Activated naive CD4-positive, alpha-beta T cell (primary cell): ENCODE data around the gene OR52N1.

ENCODE experiments used
- DNase-seq, 4 experiments: peaks; one replicate each; lab custom pipeline; 2025; lab: John Stamatoyannopoulos, UW

Gene OR52N1

DNA sequence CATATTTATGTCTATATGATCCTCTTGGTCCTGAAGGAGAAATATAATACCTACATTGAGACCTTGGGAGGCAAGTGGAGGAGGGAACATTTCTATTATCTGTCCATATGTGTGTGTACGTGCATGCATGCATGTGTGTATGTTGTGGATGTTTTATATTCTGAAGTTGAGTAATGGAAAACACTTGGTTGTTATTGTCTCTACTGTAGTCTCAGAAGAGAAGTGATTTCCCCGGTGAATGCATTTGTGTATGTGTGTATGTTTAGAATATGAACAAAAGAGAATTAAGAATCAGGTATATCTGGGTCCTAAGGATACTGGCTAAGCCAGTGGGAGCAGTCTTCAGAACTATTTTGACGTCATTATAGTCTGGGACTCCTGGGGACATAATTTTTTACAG is at the start of gene OR52N1:
Gene OR52N1 (minus strand): TSS at position 101 of the 400 bp plus-strand sequence. CDS start 2,449 bp downstream, outside the sequence.
- DNase-seq, result no peak

DNA sequence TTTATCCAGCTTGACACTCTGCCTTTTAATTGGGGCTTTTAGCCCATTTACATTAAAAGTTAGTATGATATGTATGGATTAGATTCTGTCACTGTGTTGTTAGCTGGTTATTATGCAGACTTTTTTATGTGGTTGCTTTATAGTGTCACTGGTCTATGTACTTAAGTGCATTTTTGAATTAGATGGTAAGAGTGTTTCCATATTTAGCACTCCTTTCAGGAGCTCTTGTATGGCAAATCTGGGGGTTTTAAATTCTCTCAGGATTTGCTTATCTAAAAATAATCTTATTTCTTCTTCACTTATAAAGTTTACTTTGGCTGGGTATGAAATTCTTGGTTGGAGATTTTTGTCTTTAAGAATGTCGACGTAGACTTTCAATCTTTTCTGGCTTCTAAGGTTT is 46.6 kb upstream of the OR52N1 start:
- DNase-seq, result no peak

DNA sequence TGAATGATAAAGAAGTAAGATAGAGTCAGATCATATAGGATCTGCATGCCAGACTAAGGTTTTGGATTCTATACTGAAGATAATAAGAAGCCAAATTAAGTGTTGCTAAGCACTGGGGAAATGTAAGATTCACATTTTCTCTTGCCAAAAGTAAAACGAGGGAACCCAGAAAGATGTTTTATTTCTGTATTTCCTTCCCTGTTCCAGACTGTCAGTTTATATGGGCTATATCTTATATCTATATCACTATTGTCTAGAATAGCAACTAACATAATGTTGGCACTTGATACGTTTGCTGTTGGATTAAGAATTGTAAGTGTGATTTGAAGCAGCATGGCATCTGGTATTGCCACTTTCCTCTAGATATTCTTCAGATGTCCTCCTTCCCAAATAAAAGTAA is 42.4 kb upstream of the OR52N1 start:
- DNase-seq, result no peak

DNA sequence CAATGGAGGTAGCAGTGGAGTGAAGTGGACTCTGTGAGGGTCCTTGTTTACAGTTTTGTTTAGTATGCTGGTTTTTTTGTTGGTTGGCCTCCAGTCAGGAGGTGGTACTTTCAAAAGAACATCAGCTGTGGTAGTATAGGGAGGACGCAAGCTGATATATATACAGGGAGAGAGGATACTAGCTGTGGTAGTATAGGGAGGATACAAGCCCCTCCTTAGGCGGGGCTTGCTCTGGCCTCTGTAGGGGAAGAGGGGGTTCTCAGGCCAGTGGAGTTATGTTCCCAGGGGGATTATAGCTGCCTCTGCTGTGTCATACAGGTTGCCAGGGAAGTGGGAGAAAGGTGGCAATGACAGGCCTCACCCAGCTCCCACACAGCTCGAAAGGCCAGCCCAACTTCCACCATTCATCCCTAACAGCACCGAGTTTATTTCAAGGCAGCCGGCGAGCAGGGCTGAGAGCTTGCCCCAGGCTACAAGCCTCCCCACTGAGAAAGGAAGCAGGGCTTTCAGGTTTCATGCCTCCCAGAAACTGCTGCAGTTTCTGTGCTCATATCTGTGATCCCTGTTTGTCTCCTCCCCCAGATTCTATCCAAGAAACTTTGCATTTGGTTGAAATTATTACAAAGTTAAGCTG is 40.2 kb upstream of the OR52N1 start:
- no peak for DNase-seq

DNA sequence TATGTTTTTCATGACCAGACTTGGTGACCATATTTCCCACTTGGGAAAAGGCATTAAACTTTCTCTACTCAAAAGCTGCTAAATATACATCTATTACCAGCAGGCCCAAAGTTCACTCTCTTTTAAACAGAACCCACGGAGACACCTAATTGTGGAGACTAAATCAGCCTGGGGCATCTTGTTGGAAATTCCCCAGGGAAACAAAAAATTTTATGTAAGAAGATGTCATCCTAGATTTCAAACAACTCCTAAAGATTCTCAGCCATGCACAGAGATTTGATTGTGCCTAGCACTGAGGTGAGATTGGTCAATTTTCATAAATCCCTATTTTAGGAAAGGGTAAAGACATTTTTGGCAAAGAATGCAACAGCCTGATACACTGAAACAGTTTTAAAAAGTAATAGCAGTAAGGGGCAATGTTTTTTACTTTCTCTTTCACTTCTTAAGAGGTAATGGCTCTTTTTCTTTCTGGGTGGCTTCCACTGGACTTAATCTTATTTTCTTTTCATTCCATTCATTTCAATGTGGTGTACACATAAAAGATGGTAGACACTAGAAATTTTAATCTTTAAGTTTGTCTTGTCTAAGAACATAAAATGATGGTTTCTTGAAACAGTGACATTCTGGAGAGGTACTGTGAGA is 27.3 kb upstream of the OR52N1 start:
- no peak for DNase-seq

GRCh38 chr11:5815534-5815933 is 24.5 kb upstream of the OR52N1 start:
- DNase-seq, result no peak

DNA sequence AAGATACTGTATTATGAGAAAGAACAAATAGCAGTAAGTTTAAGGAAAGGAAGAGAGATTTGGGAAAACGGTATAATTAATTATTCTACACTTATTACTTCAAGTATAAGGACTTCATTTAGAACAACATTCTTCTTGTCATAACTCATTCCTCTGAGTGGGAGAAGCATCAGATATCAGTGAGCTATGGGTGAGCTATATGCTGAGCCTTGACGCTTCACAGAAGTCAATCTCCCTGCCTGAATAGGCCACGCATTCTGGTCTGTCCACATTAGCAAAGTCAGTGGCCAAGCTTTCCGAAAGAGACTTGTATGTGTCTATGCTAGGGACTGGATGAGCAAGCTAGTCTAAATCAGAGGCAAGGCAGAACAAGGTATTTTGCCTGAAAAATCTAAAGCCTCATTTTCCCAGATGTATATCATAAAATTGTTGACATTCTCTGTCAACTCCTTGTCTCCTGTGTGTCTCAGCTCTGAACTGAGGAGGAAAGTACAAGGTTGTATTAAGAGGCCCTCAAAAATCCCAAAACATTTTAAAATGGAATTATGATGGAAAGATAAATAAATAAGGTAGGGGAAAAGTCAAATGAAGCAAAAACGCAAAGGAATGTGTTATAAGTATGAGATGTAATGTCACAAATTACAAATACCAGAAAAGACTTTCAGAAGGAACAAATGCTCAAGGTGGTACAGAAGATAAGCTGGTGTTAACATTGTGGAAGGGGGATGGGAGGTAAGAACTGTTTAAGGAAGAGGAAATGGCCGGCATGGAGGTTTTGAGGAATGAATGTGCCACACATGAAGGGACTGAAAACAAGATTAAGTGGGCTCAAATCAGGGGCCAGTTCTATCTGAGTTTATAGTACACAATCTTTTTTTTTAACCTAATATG is 19.1 kb upstream of the OR52N1 start:
- no peak for DNase-seq

- no peak for DNase-seq
Measured at GRCh38 chr11:5809122-5809519, 18.1 kb upstream of the OR52N1 start.

DNA sequence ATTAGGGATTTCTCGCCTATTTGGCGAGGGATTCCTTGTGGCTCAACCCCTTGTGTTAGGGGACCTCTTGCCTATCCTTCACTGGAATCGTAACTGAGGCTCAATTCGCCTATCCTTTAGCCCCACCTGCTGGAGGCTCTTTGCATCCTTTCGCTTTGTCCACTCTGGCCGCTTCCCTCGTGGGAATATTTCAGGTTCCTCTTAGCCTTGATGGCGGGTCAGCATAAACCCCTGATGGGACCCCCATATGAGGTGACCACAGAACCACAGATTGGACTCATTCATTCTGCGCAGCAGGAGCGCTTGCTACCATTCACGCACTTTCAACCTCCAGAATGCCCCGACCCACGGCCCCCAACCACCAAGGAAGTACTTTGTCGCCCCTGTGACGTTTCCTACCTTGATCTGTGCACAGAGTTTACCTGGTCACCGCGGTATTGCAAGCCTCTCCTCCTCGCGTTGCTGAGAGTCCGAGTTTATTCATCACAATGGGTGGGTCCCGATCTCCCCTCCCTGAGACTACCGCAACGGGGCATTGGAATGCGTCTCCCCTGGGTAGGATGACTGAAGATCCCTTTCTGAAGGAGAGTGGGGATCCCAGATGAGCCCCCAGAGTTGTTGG is 17.5 kb upstream of the OR52N1 start, which contains the start of gene OR52N2:
Gene OR52N2 (plus strand): TSS at position 425 of the 622 bp plus-strand sequence. CDS start 11,412 bp downstream, outside the sequence.
- DNase-seq, result peak; percentile 9 to 50 (median 22)

- no peak for DNase-seq
Measured at GRCh38 chr11:5807580-5807979, 16.5 kb upstream of the OR52N1 start.

DNA sequence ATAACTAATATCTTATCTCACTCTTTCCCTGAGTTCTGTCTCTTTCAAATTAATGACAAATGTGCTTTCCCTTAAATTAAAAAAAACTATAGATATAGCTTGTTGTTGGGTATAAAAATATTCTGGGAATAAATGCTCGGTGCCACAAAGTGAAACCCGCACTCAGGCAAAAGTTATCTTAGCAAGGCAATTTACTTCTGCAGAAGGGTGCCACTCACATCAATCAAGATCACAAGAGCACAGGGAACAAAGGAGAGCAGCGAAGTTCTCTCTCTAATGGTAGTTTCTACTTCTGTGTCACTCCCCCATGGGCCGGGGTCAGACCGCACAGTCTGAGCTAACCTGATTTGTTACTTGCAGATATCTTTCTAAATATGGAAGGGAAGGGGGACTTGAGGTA is 12.9 kb upstream of the OR52N1 start:
- DNase-seq, result no peak

DNA sequence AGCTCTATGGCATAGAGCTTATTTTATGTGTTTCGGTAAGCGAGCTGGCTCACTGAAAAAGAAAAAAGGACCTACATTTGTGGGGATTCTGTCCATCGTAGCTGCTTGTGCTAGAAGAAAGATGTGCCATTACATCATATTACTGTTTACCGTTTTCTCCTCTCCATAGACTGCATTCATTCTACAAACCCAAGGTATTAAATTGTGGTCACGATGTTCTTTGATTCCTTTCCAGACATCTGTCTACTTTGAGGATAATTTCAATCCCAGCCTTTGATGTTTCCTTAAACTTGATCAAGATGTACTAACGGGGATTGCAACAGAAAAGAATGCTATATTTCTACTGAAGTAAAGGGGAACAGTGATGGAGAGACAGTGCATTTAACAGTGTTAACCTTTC is 5.5 kb upstream of the OR52N1 start:
- DNase-seq, result no peak

GRCh38 chr11:5783255-5783654 is 7.8 kb downstream of the OR52N1 start, which contains the start of gene OR52N5:
Gene OR52N5, minus strand, starts transcription at chr11:5783355. Its CDS starts 4,721 bp downstream, at chr11:5778634.
- DNase-seq, result no peak

- DNase-seq, result no peak
Measured at GRCh38 chr11:5767056-5767455, 24.0 kb downstream of the OR52N1 start.

- DNase-seq, result no peak
Measured at GRCh38 chr11:5753943-5754342, 37.1 kb downstream of the OR52N1 start, which contains the start of gene OR52N4. Gene OR52N4, plus strand, starts transcription at chr11:5754243. Its CDS starts 498 bp downstream, at chr11:5754741.

DNA sequence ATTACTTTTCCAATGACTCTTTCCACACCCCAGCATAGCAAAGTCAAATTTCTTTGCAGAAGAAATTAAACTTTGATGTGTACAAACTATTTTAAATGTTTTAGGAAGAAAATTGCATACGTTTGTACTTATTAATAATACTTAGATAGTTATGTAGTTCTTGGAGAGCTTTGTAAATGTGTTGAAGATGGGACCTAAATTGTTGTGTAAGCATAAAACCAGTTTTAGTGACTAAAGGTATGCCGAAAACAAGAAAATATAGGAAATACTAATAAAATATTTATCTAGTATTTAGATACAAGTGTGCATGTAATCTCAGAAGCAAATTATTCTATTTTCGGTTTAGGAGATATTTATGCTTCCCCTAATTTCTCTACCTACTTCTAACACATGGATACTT is 41.2 kb downstream of the OR52N1 start:
- DNase-seq, result no peak

- no peak for DNase-seq
Measured at GRCh38 chr11:5746614-5747013, 44.5 kb downstream of the OR52N1 start.

- DNase-seq, result no peak
Measured at GRCh38 chr11:5738431-5738830, 52.6 kb downstream of the OR52N1 start.

DNA sequence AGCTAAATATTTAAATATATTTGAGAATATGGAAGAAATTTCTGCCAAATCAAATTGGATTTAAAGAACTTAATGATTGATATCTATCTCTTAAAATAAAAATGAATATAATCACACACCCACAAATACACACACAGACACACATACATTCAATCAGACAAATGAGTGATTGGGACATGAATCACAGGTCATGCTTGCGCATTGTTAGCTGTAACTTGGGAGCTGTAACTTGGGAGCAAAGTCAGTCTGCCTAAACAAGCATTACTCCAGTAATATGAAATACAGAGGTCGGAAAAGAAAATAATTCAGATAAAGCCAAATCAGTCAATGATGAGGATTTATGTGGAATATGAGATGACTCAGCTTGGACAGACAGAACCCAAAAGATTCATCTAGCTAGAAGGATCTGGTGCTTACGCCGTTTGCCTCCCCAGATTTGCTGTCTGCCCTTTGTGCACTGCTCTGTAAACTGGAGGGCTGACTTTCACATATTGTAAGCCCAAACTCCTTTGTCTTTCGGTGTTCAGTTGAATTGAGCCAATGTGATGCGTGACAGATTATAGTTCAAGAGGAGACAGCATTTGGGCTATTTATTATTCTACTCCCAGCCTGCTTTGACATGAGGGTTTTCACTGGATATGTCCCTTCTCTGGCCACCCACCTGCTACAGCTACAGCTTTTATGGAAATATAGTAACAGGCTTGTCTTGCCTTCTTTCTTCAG is 53.2 kb downstream of the OR52N1 start:
- no peak for DNase-seq

DNA sequence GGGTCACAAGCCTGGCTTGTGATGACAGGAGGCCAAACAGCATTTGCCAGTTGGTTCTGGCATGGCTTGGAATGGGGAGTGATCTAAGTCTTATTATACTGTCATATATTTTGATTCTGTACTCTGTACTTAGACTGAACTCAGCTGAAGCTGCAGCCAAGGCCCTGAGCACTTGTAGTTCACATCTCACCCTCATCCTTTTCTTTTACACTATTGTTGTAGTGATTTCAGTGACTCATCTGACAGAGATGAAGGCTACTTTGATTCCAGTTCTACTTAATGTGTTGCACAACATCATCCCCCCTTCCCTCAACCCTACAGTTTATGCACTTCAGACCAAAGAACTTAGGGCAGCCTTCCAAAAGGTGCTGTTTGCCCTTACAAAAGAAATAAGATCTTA is 54.0 kb downstream of the OR52N1 start:
- DNase-seq, result no peak
